ENCODE data around the gene TTC34. TPM values are rescaled to one million over a fixed set of nuclear protein-coding genes. Genes with fewer than 3 reads are reported as not detected.

TTC34 gene
- total RNA-seq, 1 experiment from 2014 or later: 0.61 TPM

GRCh38 chr1:2821966-2822620, 20.6 kb upstream of the TTC34 start:
- ChIA-PET POLR2A (no interaction called here), CTCF (interaction anchor here (0.7 to 1.6 kb wide), 3 partner anchors 100 to 669 kb away, joined by 3 to 5 read pairs (median 3); no protein-coding TSS in a partner anchor)
- peak; percentile 76 for ATAC-seq

DNA sequence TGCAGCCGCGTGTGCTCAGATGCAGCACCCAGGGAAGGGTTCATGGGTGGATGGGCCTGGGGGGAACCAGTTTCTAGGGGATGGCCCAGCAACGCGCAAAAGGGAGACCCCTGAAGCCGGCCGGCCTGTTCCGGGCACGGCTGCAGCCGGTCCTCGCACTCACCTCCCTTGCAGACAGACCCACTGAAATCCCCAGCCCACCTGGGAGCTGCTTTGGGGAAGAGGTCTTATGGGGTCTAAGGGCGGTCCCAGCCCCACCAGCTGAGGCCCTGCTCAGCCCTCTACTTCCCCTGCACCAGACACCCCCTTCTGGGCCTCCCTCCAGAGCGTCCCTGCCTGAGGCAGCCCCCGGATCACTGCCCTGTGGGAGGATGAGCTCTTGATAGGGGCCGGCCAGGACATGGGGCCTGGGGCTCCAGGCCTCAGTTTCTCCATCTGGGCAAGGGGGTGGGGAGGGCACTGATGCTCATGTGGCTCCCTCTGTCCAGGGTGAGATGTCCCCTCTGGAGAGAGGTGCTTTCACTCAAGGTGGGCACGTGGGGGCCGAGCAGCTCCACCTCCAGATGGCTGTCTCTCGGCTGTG, 20.0 kb upstream of the TTC34 start:
- ATAC-seq (no peak), DNase-seq (ENCODE audit: low spot score) (no peak)
- H3K9me3 Mint-ChIP-seq: peaks cover 50% of the 10 kb centered on the region
- H3K27ac Mint-ChIP-seq: no peak overlapping the region
- ChIA-PET POLR2A (no interaction called here), CTCF (interaction anchor here (0.9 to 1.6 kb wide), 3 partner anchors 21 to 669 kb away, joined by 3 to 5 read pairs (median 3); no protein-coding TSS in a partner anchor)
- TF ChIP-seq USF2 (CRISPR knock-in tag; IDR thresholded peaks at IDR 0.05): no peak
- TF ChIP-seq, protein P1, sequence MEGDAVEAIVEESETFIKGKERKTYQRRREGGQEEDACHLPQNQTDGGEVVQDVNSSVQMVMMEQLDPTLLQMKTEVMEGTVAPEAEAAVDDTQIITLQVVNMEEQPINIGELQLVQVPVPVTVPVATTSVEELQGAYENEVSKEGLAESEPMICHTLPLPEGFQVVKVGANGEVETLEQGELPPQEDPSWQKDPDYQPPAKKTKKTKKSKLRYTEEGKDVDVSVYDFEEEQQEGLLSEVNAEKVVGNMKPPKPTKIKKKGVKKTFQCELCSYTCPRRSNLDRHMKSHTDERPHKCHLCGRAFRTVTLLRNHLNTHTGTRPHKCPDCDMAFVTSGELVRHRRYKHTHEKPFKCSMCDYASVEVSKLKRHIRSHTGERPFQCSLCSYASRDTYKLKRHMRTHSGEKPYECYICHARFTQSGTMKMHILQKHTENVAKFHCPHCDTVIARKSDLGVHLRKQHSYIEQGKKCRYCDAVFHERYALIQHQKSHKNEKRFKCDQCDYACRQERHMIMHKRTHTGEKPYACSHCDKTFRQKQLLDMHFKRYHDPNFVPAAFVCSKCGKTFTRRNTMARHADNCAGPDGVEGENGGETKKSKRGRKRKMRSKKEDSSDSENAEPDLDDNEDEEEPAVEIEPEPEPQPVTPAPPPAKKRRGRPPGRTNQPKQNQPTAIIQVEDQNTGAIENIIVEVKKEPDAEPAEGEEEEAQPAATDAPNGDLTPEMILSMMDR (IDR thresholded peaks at IDR 0.05): 0 out of 2 replicates have a peak, but pooled peaks have one; percentile 8
- no peak overlapping the region for H3K4me3 Mint-ChIP-seq
- H3K36me3 Mint-ChIP-seq: peaks cover 39% of the 10 kb centered on the region
- H3K4me1 Mint-ChIP-seq: no peaks in the 10 kb centered on the region
- H3K27me3 Mint-ChIP-seq (ENCODE audit: low read depth): peaks cover 13% of the 10 kb centered on the region

More at GRCh38 chr1:2821966-2822620, 20.6 kb upstream of the TTC34 start:
- H3K27ac Mint-ChIP-seq: no peak overlapping the region
- H3K27me3 Mint-ChIP-seq (ENCODE audit: low read depth): peaks cover 13% of the 10 kb centered on the region
- peaks cover 44% of the 10 kb centered on the region for H3K9me3 Mint-ChIP-seq
- DNase-seq (ENCODE audit: low spot score): peak; percentile 57
- no peaks in the 10 kb centered on the region for H3K4me1 Mint-ChIP-seq
- no peak overlapping the region for H3K4me3 Mint-ChIP-seq
- TF ChIP-seq, protein P1 (IDR thresholded peaks at IDR 0.05): peak; percentile 40; the same call in 1 of the 2 replicates
- no peak for TF ChIP-seq ZNF121 (CRISPR knock-in tag; IDR thresholded peaks at IDR 0.05)
- peaks cover 40% of the 10 kb centered on the region for H3K36me3 Mint-ChIP-seq

DNA sequence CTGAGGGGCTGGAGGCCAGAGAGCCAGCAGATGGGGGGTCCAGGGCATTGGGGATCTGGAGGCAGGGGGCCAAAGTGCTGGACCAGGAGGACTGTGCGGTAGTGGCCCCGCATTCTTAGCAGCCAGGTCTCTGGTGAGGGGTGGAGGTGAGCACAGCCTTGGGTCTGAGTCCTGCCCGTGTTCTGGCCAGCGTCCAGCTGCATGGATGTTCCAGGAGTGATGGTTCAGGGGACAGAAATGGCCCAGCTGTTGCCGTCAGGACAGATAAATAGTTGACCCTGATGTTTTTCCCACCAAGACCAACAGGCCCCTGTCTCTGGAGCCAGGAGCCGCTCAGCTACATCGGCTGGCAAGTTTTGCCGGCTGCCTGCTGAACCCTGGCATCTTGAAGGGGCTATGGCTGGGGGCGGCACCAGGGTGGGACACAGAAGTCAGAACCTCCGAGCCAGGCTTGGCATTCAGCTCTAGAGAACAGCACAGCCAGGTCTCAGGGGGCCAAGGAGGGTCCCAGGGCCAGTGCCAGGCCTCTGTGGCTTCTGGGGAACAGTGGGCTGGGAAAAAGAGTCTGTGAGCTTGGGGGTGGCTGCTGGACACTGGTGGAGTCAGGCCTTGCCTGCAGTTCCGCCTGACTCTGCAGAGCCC, 19.4 kb upstream of the TTC34 start:
- peaks cover 49% of the 10 kb centered on the region for H3K9me3 Mint-ChIP-seq
- TF ChIP-seq RELA (CRISPR knock-in tag; IDR thresholded peaks at IDR 0.05; ENCODE audit: borderline replicate concordance) (no peak), PRRX2 (CRISPR knock-in tag; IDR thresholded peaks at IDR 0.05) (no peak), SMAD3 (CRISPR knock-in tag; IDR thresholded peaks at IDR 0.05; ENCODE audit: borderline replicate concordance) (no peak)
- TF ChIP-seq, protein P2, sequence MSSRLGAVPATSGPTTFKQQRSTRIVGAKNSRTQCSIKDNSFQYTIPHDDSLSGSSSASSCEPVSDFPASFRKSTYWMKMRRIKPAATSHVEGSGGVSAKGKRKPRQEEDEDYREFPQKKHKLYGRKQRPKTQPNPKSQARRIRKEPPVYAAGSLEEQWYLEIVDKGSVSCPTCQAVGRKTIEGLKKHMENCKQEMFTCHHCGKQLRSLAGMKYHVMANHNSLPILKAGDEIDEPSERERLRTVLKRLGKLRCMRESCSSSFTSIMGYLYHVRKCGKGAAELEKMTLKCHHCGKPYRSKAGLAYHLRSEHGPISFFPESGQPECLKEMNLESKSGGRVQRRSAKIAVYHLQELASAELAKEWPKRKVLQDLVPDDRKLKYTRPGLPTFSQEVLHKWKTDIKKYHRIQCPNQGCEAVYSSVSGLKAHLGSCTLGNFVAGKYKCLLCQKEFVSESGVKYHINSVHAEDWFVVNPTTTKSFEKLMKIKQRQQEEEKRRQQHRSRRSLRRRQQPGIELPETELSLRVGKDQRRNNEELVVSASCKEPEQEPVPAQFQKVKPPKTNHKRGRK (CRISPR knock-in tag; IDR thresholded peaks at IDR 0.05; ENCODE audit: borderline replicate concordance): no peak
- TF ChIP-seq, protein P3, sequence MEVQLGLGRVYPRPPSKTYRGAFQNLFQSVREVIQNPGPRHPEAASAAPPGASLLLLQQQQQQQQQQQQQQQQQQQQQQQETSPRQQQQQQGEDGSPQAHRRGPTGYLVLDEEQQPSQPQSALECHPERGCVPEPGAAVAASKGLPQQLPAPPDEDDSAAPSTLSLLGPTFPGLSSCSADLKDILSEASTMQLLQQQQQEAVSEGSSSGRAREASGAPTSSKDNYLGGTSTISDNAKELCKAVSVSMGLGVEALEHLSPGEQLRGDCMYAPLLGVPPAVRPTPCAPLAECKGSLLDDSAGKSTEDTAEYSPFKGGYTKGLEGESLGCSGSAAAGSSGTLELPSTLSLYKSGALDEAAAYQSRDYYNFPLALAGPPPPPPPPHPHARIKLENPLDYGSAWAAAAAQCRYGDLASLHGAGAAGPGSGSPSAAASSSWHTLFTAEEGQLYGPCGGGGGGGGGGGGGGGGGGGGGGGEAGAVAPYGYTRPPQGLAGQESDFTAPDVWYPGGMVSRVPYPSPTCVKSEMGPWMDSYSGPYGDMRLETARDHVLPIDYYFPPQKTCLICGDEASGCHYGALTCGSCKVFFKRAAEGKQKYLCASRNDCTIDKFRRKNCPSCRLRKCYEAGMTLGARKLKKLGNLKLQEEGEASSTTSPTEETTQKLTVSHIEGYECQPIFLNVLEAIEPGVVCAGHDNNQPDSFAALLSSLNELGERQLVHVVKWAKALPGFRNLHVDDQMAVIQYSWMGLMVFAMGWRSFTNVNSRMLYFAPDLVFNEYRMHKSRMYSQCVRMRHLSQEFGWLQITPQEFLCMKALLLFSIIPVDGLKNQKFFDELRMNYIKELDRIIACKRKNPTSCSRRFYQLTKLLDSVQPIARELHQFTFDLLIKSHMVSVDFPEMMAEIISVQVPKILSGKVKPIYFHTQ (CRISPR knock-in tag; IDR thresholded peaks at IDR 0.05): no peak
- TF ChIP-seq, protein P4, sequence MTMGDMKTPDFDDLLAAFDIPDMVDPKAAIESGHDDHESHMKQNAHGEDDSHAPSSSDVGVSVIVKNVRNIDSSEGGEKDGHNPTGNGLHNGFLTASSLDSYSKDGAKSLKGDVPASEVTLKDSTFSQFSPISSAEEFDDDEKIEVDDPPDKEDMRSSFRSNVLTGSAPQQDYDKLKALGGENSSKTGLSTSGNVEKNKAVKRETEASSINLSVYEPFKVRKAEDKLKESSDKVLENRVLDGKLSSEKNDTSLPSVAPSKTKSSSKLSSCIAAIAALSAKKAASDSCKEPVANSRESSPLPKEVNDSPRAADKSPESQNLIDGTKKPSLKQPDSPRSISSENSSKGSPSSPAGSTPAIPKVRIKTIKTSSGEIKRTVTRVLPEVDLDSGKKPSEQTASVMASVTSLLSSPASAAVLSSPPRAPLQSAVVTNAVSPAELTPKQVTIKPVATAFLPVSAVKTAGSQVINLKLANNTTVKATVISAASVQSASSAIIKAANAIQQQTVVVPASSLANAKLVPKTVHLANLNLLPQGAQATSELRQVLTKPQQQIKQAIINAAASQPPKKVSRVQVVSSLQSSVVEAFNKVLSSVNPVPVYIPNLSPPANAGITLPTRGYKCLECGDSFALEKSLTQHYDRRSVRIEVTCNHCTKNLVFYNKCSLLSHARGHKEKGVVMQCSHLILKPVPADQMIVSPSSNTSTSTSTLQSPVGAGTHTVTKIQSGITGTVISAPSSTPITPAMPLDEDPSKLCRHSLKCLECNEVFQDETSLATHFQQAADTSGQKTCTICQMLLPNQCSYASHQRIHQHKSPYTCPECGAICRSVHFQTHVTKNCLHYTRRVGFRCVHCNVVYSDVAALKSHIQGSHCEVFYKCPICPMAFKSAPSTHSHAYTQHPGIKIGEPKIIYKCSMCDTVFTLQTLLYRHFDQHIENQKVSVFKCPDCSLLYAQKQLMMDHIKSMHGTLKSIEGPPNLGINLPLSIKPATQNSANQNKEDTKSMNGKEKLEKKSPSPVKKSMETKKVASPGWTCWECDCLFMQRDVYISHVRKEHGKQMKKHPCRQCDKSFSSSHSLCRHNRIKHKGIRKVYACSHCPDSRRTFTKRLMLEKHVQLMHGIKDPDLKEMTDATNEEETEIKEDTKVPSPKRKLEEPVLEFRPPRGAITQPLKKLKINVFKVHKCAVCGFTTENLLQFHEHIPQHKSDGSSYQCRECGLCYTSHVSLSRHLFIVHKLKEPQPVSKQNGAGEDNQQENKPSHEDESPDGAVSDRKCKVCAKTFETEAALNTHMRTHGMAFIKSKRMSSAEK (CRISPR knock-in tag; IDR thresholded peaks at IDR 0.05; ENCODE audit: borderline replicate concordance): no peak

More for the DNA sequence above, 19.4 kb upstream of the TTC34 start:
- ChIA-PET CTCF (interaction anchor here (0.9 to 1.0 kb wide), 2 partner anchors 20 to 670 kb away, joined by 3 read pairs; no protein-coding TSS in a partner anchor), POLR2A (no interaction called here)
- Mint-ChIP-seq H3K4me1 (no peaks in the 10 kb centered on the region), H3K36me3 (peaks cover 35% of the 10 kb centered on the region), H3K27me3 (ENCODE audit: low read depth) (peaks cover 13% of the 10 kb centered on the region), H3K4me3 (no peak overlapping the region), H3K27ac (no peak overlapping the region)
- ATAC-seq (no peak), DNase-seq (ENCODE audit: low spot score) (no peak)
